ENCODE results near the gene DNASE1L3.
"Not testable (repeated sequence)": the region's sequence is repeated elsewhere in the genome, so short reads cannot be mapped to it uniquely, and the experiment has no call there.

The DNASE1L3 gene

DNA sequence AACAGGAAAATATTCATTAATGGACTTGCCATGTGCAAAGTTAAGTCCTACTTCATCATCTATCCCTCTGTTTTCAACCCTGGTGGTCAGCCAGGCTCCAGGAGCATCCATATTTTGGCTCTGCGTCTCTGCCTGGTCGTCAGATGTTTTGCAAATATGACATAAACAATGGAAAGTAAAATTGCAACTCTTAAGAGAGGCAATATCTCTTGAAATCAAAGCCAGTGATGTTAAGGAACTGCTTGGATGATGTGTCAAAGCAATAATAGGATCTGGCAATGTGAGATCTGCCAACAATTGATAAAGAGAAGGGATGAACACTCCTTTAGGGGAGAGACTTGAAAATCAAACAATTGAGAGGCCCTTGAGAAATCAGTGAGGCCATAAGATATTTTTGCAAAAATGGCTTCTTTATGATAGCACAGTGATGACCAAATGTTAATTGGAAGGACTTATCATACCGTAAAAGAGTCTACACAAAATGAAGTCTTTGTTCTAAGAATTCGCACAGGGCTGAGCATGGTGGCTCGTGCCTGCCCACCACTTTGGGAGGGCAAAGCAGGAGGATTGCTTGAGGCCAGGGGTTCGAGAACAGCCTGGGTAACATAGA is 33.3 kb upstream of the DNASE1L3 start:
- H3K27me3 ChIP-seq (ENCODE audit: insufficient read depth, low read length): no peaks in the 10 kb centered on the region
- H3K4me3 ChIP-seq (ENCODE audit: low read depth, low read length): no peak overlapping the region
- no peaks in the 10 kb centered on the region for H3K4me1 ChIP-seq (ENCODE audit: control insufficient read depth, insufficient read depth, low read length, unreplicated experiment)
- H3K27ac ChIP-seq (ENCODE audit: low read depth, low read length): no peak overlapping the region
- no peak overlapping the region for H2AFZ ChIP-seq (ENCODE audit: low read length, unreplicated experiment)
- no peaks in the 10 kb centered on the region for H3K79me2 ChIP-seq (ENCODE audit: control insufficient read depth, insufficient read depth, low read length, unreplicated experiment)
- no peaks in the 10 kb centered on the region for H3K36me3 ChIP-seq (ENCODE audit: insufficient read depth, low read length)

DNA sequence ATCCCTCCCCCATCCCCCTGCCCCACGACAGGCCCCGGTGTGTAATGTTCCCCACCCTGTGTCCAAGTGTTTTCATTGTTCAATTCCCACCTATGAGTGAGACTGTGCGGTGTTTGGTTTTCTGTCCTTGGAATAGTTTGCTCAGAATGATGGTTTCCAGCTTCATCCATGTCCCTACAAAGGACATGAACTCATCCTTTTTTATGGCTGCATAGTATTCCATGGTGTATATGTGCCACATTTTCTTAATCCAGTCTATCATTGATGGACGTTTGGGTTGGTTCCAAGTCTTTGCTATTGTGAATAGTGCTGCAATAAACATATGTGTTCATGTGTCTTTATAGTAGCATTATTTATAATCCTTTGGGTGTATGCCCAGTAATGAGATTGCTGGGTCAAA is 32.1 kb upstream of the DNASE1L3 start:
- H3K4me1 ChIP-seq (ENCODE audit: control insufficient read depth, insufficient read depth, low read length, unreplicated experiment); H2AFZ ChIP-seq (ENCODE audit: low read length, unreplicated experiment); H3K79me2 ChIP-seq (ENCODE audit: control insufficient read depth, insufficient read depth, low read length, unreplicated experiment); H3K36me3 ChIP-seq (ENCODE audit: insufficient read depth, low read length); H3K4me3 ChIP-seq (ENCODE audit: low read depth, low read length); H3K27ac ChIP-seq (ENCODE audit: low read depth, low read length); H3K27me3 ChIP-seq (ENCODE audit: insufficient read depth, low read length): not testable (repeated sequence)

DNA sequence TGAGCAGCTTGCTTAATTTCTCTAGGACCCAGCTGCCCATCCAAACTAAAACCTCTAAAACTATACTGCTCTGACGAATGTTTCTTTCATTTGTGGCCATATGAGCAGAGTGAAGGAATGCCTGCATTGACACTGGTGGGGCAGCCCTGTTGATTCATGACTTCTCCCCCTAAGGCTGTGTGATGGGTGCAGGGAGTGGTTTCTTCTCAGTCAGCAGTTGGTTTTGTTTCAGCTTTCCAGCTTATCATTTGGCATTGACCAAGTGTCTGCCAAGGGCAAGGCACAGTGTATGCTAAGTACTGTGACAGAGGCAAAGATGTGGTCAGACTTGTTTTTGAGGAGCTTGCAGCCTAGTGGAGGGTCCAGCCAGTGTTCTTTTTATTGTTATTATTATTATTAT is 31.6 kb upstream of the DNASE1L3 start:
- no peaks in the 10 kb centered on the region for H3K79me2 ChIP-seq (ENCODE audit: control insufficient read depth, insufficient read depth, low read length, unreplicated experiment)
- no peaks in the 10 kb centered on the region for H3K27me3 ChIP-seq (ENCODE audit: insufficient read depth, low read length)
- no peak overlapping the region for H3K27ac ChIP-seq (ENCODE audit: low read depth, low read length)
- no peaks in the 10 kb centered on the region for H3K36me3 ChIP-seq (ENCODE audit: insufficient read depth, low read length)
- no peak overlapping the region for H3K4me3 ChIP-seq (ENCODE audit: low read depth, low read length)
- H2AFZ ChIP-seq (ENCODE audit: low read length, unreplicated experiment): no peak overlapping the region
- H3K4me1 ChIP-seq (ENCODE audit: control insufficient read depth, insufficient read depth, low read length, unreplicated experiment): peaks cover 5% of the 10 kb centered on the region

DNA sequence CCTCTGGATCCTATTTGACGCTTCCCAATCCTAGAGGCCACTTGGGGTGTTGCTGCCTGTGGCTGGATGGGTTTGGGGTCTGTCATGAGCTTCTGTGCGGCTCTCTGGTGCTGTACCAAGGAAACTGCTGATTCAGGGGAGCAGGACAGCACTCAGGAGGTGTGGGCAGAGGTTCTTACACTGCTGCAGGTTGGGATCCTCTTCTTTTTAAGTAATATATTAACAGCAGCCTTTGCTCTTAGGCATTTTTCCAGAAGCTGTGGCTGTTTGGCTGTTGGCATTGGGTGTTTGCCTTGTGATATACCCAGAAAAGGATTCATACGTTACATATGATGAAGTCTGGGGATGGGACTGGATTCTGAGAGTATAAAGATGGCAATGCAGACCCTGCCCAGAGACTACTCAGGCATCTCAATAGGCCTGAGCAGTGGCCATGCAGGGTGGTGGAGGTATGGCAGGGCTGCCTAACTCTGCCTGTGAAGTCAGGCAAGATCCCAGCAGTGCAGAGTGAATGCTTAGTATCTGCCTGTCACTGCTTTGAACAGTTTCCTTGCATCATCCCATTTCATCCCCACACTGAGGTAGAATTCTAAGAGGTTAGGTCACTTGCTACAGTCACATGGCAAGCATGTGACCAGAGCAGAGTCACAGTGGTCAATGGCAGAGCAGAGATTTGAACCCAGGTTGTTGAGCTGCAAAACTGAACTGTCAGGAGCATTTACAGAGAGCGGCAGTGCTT is 30.7 kb upstream of the DNASE1L3 start:
- no peaks in the 10 kb centered on the region for H3K36me3 ChIP-seq (ENCODE audit: insufficient read depth, low read length)
- no peaks in the 10 kb centered on the region for H3K79me2 ChIP-seq (ENCODE audit: control insufficient read depth, insufficient read depth, low read length, unreplicated experiment)
- H3K4me1 ChIP-seq (ENCODE audit: control insufficient read depth, insufficient read depth, low read length, unreplicated experiment): peaks cover 5% of the 10 kb centered on the region
- H3K27me3 ChIP-seq (ENCODE audit: insufficient read depth, low read length): no peaks in the 10 kb centered on the region
- H3K4me3 ChIP-seq (ENCODE audit: low read depth, low read length): no peak overlapping the region
- H3K27ac ChIP-seq (ENCODE audit: low read depth, low read length): no peak overlapping the region
- H2AFZ ChIP-seq (ENCODE audit: low read length, unreplicated experiment): no peak overlapping the region

DNA sequence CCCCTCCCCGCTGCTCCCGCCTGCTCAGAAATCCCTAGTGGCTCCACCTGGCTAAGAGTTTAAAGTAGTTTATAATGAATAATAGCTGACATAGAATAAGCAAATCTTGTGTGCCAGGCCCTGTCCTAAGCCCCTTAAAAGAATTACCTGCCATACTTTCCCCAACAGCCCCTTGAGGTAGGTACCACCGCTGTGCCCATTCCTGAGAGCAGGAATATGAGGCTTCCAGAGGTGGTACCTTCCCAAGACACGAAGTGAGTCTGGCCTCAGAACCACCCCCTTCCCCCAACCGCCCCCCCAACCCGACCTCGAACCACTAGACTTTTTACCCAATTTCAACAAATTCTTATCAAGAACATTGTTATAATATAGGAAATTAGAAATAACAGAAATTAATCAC is 28.1 kb upstream of the DNASE1L3 start:
- peak overlapping the region; percentile 91 for H3K4me3 ChIP-seq (ENCODE audit: low read depth, low read length)
- no peaks in the 10 kb centered on the region for H3K36me3 ChIP-seq (ENCODE audit: insufficient read depth, low read length)
- no peak overlapping the region for H2AFZ ChIP-seq (ENCODE audit: low read length, unreplicated experiment)
- H3K27me3 ChIP-seq (ENCODE audit: insufficient read depth, low read length): no peaks in the 10 kb centered on the region
- peaks cover 5% of the 10 kb centered on the region for H3K4me1 ChIP-seq (ENCODE audit: control insufficient read depth, insufficient read depth, low read length, unreplicated experiment)
- no peak overlapping the region for H3K27ac ChIP-seq (ENCODE audit: low read depth, low read length)
- no peaks in the 10 kb centered on the region for H3K79me2 ChIP-seq (ENCODE audit: control insufficient read depth, insufficient read depth, low read length, unreplicated experiment)

DNA sequence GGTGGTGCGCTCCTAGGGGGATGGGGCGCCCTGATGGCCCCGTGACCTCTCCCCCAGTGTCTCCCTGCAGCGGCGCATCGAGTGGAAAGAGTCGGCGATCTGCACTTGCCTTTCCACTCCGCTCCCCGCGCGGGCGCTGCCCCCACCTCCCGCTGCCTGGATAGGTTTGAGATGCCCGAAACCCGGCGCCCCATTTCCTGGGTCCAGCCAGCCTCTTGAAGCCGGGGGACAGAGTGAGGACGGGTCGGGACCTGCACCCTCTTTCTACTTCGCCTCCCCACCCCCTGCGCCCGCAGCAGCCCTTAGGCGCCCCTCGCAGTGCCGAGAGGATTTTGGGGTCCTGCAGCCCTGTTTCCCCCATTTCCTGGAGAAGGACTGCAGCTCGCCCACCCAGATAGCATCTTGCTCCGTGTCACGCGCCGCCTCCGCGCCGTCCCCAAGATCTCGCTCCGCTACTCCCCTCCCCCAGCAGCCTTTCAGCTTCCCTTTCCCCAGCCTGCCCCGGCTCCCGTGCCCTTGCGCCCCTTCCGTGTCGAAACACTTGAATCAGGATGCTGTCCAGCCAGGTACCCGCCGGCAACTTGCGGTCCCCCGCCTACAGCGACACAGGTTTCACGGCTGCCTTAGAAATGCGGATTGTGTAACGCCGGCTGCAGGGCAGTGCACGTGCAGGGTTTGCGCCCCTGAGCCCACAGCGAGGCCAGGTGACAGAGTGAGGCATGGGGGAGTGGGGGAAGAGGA is 27.3 kb upstream of the DNASE1L3 start:
- no peak overlapping the region for H3K27ac ChIP-seq (ENCODE audit: low read depth, low read length)
- H2AFZ ChIP-seq (ENCODE audit: low read length, unreplicated experiment): peak overlapping the region; percentile 87
- no peaks in the 10 kb centered on the region for H3K79me2 ChIP-seq (ENCODE audit: control insufficient read depth, insufficient read depth, low read length, unreplicated experiment)
- H3K4me3 ChIP-seq (ENCODE audit: low read depth, low read length): peak overlapping the region; percentile 91
- no peaks in the 10 kb centered on the region for H3K36me3 ChIP-seq (ENCODE audit: insufficient read depth, low read length)
- H3K4me1 ChIP-seq (ENCODE audit: control insufficient read depth, insufficient read depth, low read length, unreplicated experiment): peaks cover 5% of the 10 kb centered on the region
- H3K27me3 ChIP-seq (ENCODE audit: insufficient read depth, low read length): no peaks in the 10 kb centered on the region

DNA sequence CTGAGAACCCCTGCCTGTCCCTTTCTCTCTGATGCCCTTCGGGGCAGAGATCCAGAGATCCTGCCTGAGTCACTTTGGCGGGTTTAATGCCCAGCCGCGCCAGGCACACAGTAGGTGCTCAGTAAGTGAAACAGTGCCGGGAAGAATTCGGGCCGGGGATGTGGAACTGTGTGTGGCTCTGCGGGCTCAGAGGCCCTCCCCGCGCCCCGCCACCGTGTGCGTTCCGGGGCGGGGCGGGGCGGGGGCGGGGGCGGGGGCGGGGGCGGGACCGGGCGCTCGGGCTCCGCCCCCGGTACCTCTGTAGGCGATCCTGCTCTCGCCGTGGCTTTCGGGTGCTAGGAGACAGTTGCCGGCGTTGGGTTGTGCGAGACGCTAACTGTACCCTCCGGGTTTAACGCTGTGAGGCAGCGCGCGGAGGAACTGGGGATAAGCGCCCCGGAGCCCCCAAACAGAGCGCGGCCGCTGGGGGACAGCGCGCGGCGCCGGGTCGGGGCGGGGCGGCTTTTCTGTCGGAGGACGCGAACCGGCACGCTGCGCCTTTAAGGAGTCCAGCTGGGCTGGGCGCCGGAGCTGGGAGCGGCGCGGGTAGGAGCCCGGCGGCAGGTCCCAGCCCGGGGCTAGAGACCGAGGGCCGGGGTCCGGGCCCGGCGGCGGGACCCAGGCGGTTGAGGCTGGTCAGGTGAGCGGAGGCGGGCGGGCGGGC is 26.6 kb upstream of the DNASE1L3 start, which contains the start of gene ABHD6:
TSS of gene ABHD6 (plus strand) at position 555 of the 703 bp plus-strand sequence. CDS start 18,795 bp downstream, outside the sequence.
- Histone ChIP-seq H3K79me2 (ENCODE audit: control insufficient read depth, insufficient read depth, low read length, unreplicated experiment) (no peaks in the 10 kb centered on the region), H3K4me3 (ENCODE audit: low read depth, low read length) (peak within 1 kb of the TSS; percentile 91), H3K4me1 (ENCODE audit: control insufficient read depth, insufficient read depth, low read length, unreplicated experiment) (peaks cover 5% of the 10 kb centered on the region), H3K27me3 (ENCODE audit: insufficient read depth, low read length) (no peaks in the 10 kb centered on the region), H2AFZ (ENCODE audit: low read length, unreplicated experiment) (peak within 1 kb of the TSS; percentile 87), H3K36me3 (ENCODE audit: insufficient read depth, low read length) (no peaks in the 10 kb centered on the region), H3K27ac (ENCODE audit: low read depth, low read length) (no peak within 1 kb of the TSS)

DNA sequence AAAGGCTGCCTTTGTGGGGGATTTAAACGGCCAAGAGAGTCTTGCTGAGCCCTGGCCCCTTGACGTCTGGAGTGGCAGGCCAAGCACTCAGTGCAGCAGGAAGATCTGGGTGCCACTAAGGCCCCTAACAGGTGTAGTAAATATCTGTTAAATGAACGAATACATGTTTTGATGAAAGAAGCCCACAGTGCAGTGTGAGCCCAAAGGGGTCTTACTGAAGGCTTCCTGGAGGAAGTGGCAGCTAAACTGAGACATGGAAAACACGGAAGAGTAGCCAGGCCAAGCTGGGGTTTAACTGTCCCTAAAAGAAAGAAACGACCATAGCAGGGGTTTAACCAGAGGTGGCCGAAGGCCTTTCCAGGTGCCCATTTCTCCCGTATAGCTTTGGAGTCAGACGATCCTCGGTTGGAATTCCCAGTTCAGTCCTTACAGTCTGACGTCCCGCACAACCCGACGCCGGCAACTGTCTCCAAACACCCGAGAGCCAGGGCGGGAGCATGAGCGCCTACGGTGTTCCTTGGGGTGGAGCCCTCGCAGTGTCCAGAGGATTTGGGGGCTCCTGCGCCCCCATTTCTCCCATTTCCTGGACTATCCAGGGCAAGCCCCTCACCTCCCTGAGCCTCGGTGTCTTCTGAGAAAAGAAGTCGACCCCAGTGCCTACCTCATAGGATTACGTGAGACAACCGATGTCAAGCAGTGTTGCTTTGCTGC is 25.9 kb upstream of the DNASE1L3 start:
- H3K27me3 ChIP-seq (ENCODE audit: insufficient read depth, low read length): 0 out of 2 replicates have a peak, but pooled peaks cover 3% of the 10 kb centered on the region
- no peaks in the 10 kb centered on the region for H3K79me2 ChIP-seq (ENCODE audit: control insufficient read depth, insufficient read depth, low read length, unreplicated experiment)
- H3K27ac ChIP-seq (ENCODE audit: low read depth, low read length): no peak overlapping the region
- H3K4me1 ChIP-seq (ENCODE audit: control insufficient read depth, insufficient read depth, low read length, unreplicated experiment): peaks cover 5% of the 10 kb centered on the region
- H3K36me3 ChIP-seq (ENCODE audit: insufficient read depth, low read length): no peaks in the 10 kb centered on the region
- H2AFZ ChIP-seq (ENCODE audit: low read length, unreplicated experiment): peak overlapping the region; percentile 87
- peak overlapping the region; percentile 91 for H3K4me3 ChIP-seq (ENCODE audit: low read depth, low read length)

DNA sequence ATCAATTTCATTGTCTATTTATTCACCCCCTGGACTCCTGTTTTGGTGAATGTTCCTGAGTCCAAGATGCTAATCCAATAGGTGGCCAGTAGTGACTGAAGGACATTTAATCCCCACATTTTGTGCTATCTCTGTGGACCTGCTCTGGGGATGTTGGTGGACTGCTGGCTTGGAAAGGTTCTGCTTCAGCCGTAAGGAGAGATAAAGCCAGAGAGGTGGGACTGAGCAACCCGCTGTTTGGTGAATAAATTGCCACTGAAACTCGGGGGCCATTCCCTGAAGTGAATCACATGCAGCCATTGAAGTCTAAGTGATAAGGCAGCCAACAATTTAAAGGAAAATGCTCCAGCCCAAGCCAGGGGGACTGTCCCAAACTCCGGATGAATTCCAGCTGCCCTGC is 25.2 kb upstream of the DNASE1L3 start:
- H3K79me2 ChIP-seq (ENCODE audit: control insufficient read depth, insufficient read depth, low read length, unreplicated experiment): no peaks in the 10 kb centered on the region
- no peak overlapping the region for H3K4me3 ChIP-seq (ENCODE audit: low read depth, low read length)
- H2AFZ ChIP-seq (ENCODE audit: low read length, unreplicated experiment): no peak overlapping the region
- H3K36me3 ChIP-seq (ENCODE audit: insufficient read depth, low read length): no peaks in the 10 kb centered on the region
- H3K4me1 ChIP-seq (ENCODE audit: control insufficient read depth, insufficient read depth, low read length, unreplicated experiment): peaks cover 5% of the 10 kb centered on the region
- peaks cover 8% of the 10 kb centered on the region; the same call in 1 of the 2 replicates for H3K27me3 ChIP-seq (ENCODE audit: insufficient read depth, low read length)
- H3K27ac ChIP-seq (ENCODE audit: low read depth, low read length): no peak overlapping the region

DNA sequence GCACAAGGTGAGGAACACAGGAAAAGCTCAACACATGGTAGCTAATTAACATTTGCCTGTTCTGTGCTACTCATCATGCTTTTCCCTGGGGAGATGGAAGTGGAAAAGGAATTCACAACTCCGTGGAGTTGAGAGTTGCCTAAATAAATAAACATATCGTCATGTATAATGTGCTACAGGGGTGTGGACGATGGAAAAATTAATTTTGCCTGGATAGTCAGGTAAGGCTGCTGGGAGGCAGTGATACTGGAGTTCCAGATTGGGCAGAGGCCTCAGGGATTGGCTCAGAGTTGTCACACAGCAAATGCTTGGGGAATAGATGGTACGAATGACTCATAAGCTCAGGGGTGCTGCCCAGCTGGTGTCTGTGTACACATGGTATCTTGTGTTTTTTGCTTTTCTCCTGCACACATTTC is 23.8 kb upstream of the DNASE1L3 start:
- H3K27ac ChIP-seq (ENCODE audit: low read depth, low read length): no peak overlapping the region

More for the DNA sequence above, 23.8 kb upstream of the DNASE1L3 start:
- Histone ChIP-seq H3K4me1 (ENCODE audit: control insufficient read depth, insufficient read depth, low read length, unreplicated experiment) (peaks cover 5% of the 10 kb centered on the region), H3K36me3 (ENCODE audit: insufficient read depth, low read length) (no peaks in the 10 kb centered on the region), H3K27me3 (ENCODE audit: insufficient read depth, low read length) (peaks cover 13% of the 10 kb centered on the region), H3K79me2 (ENCODE audit: control insufficient read depth, insufficient read depth, low read length, unreplicated experiment) (no peaks in the 10 kb centered on the region), H2AFZ (ENCODE audit: low read length, unreplicated experiment) (no peak overlapping the region), H3K4me3 (ENCODE audit: low read depth, low read length) (no peak overlapping the region)

All from ACC112 (cell line).